LoVo (cell line): ENCODE data around the gene NCKAP5.

Source experiments
- DNase-seq: peaks from one replicate; pipeline ENCODE4 v3.0.0-alpha.2; 2016; ENCODE audit warnings: low spot score

NCKAP5 gene

GRCh38 chr2:132662732-132663131 is 905.5 kb downstream of the NCKAP5 start:
- no peak for DNase-seq

- DNase-seq = no peak
Observed at GRCh38 chr2:132659331-132659730, 908.9 kb downstream of the NCKAP5 start.

DNA sequence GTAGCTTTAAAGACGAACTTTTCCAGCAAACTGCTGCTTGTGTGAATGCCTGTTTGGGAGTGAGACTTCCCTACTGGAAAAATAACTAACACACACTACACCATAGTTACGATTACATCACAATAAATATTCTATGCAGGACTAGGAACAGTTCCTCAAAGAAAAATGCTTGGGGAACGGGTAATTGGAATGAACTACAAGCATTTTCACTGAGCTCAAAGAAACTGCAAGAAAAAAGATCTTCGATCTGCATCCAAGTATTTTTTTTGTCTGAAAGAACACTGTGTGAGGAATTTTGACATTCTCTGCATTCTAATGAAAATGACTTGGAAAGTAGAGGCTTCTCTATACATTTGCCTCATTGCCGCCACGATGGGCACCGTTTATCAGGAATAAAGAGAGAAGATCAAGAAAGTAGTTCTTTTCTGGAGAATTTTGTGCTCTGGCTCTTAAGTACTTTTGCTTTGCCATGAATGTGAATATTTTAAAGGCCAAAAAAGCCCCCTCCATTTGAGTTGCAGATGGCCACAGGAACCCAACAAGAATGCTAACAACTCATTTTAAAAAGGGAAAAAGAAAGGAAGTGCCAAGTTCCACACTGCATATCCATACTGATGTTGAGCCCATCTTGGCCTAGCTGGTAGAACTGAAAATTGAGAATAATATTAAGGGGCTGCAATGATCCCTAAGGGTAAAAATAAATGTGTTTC is 911.8 kb downstream of the NCKAP5 start:
- DNase-seq = no peak

DNA sequence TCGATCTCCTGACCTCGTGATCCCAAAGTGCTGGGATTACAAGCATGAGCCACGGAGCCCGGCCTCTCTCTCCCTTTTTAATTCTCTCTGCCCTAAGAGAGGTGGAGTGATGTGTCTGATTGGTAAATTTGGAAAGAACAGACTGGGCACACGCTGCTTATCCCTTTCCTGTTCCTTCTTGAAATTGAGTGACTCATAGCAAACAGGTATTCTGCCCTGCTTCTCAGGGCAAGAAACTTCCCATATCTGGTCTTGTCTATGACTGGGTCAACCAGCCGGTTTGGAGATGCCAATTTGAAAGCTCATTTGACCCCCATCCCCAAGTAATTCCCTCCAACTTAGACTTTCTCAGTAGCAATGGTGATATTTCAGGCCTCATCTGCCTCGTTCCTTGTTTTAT is 913.3 kb downstream of the NCKAP5 start:
- DNase-seq = no peak

- no peak for DNase-seq
Observed at GRCh38 chr2:132654335-132654734, 913.9 kb downstream of the NCKAP5 start.

- no peak for DNase-seq
Observed at GRCh38 chr2:132652474-132652873, 915.8 kb downstream of the NCKAP5 start.

DNA sequence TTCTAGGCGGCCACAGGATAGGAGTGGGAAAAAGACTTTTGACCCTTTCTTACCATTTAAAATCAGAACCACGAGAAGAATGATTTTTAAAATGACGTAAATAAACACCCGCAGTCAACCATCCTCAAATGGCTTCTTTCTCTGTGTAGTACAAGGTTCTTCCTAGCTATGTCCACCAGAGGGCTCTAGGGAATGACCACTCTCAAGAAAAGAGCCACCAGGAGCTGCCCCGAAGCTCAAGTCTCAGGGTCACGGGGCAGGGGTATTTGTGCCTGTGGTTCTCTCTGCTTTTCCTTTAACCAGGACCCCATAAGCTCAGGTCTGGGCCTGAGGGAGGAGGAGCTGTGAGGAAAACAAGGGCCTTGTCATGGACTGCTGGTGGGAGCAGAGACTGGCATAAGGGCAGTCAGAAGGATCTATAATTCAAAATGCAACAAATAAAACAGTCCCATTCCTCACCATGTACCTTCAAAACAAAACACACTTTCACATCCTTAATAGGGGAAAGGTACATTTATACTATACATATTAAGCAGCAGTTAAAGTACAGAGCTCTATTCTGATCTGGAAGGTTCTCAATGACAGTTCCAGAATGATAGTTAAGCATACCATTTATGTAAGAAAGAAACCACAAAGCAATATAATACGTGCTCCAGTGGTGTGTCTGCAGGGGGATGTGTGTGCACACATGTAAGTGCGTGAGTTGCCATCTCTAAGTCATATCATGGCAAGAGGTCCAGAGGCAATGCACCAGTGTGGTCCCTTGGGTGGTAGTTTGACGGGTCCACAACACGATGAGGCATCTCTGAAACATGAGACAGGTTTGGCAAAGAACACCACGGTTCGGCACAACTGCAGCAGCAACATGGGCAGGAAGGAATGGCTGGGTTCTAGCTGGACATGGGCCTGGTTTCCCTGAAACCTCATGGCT is 916.9 kb downstream of the NCKAP5 start:
- DNase-seq = no peak

DNA sequence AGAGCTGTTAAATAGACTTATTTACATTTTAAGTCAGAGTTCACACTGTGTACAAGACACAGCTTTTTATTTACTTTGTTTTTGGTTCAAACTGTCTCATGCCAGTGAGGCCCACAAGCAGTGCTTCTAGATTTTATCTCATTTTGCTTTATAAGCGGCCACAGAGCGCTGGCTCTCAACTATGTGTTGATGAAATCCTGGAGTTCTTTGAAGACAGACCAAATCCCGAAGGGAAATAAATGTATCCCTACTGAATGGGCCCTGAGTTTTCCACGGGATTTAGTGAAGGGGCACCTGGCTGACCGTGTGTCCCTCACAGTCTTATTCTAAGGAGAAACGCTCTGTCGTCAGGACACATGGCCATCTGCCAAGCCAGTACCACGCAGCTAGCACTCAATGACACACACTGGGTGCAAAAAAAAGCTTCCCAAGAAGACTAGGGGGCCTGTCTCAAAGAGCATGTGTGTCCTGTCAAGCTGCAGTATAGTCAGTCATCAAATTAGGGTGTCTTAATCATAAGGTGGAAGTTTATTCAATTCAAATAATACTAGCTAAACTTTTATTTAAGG is 921.6 kb downstream of the NCKAP5 start:
- no peak for DNase-seq

GRCh38 chr2:132645722-132646539 is 922.3 kb downstream of the NCKAP5 start:
- no peak for DNase-seq

GRCh38 chr2:132645176-132645575 is 923.1 kb downstream of the NCKAP5 start:
- no peak for DNase-seq

GRCh38 chr2:132642415-132642814 is 925.8 kb downstream of the NCKAP5 start:
- no peak for DNase-seq

DNA sequence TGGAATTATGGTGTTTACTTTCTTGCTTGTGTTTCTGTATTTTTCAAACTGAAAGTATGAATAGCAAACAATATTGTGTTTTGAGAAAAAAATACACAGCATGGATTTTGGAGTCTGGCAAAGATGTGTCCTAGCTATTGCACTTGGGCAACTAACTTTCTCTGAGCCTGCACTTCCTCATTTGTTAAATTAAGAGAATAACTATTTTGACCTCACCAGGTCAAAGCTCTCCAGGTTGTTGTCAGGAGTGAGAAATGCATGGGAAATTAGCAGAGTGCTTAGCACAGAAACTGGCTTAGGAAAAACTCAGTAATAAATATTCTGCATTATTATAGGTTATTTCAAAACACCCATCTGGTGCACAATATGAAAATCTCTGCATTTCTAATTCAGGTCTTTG is 926.4 kb downstream of the NCKAP5 start:
- DNase-seq = no peak

DNA sequence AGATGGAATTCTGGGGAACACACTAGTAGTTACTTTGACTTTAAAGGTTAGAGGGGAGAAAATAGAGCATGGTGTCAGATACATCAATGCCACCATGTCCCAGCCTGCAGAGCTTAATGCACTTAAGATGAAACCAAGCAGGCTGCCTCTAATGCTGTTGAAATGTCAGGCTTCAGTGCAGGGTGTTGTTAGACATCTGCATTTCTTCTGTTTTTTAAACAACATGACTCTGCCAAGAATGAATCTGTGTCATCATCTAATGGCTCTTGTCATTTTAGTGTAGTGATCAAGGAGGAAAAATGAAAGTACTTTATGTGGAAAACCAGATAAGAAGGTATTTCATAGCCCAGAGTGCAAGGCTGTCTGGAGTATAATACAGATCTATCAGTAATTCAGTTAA is 928.1 kb downstream of the NCKAP5 start:
- no peak for DNase-seq

- DNase-seq = no peak
Observed at GRCh38 chr2:132638313-132639040, 929.8 kb downstream of the NCKAP5 start.

DNA sequence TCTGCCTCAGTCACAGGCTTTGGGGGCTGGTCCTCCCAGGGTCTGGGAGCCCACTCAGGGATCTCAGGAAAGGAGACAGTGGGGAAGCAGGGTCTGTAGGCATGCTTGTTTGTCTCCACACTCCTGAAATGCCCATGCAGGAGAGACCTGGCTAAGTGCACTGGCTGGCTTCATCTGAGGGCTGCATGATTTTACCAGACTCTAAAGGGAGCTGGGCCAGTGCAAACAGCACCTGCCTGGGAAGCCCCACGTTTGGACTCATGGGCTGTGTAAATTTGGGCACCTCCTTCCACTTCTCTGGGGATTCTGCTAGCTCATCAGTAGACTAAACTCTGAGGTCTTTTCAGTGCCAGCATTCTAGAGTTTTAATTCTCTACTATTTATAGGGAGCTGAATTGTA is 931.9 kb downstream of the NCKAP5 start:
- DNase-seq = no peak

DNA sequence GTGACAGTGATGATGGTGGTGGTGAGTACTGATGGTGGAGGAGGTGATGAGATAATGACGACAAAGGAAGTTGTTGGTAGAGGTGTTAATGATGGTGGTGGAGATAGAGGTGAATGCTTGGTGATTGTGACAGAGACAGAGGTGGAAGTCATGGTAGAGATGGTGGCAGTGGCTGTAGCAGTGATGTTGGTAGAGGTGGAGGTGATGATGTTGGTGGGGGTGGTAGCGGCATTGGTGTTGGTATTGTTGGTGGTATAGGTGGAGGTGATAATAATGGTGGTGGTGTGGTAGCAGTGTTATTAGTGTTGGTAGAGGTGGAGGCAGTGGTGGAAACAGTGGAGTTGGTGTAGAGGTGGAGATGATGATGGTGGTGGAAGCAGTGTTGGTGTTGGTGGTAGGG is 934.6 kb downstream of the NCKAP5 start:
- DNase-seq = no peak

GRCh38 chr2:132632000-132632649 is 936.1 kb downstream of the NCKAP5 start:
- no peak for DNase-seq

DNA sequence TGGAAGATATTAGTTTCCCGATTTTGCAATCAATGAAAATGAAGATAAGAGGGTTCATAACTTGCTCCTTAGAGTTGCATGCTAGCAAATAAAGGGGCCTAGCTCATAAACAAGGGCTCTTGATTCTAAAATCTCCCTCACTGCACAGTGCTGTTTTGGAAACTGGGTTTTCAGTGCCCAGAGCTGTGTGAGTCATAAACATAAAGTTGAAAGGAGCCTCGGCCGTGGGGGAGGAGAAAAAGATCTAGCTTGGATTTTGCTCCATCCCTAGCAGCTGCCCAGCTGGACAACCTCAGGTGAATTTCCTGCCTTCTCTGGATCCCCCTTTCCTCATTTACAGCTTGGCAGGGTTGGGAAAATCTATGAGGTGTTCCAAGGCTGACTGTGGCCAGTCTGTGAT is 940.7 kb downstream of the NCKAP5 start:
- no peak for DNase-seq

DNA sequence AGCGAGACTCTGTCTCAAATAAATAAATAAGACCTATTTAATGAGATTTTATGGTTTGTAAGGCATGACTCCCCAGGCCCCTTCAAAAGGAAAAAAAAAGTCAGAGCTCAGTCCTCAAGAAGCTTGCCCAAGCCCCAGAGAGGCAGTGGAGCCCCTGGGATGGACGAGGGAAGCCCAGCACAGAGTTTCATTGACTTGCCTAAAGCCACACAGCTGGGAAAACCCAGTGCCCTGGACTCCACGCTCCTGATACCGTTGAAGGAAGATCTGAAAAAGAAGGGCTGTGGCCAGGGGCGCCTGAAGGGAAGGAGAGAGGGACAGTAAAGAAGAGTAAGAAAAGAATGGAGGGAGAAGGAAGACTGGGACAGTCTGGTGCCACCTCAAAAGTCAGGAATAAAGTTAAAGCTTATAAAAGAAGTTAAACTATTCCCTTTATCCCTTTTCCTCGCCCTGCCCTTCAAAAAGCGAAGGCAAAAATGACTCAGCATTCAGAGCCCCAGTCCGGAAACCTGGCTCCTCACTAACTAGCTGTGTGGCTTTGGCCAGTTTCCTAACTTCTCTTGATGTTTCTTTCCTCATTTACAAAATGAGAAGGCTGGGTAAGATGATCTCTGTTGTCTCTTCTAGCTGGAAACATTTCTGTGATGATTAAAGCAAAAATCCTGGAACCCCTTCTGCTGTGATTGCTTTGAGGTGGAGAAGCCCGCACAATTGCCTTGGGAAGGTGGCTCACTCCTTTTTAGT is 945.0 kb downstream of the NCKAP5 start:
- no peak for DNase-seq
